ENCODE measurements around the gene TMPRSS13. TPM values are rescaled to one million over a fixed set of nuclear protein-coding genes. Genes with fewer than 3 reads are reported as not detected.

Gene TMPRSS13
- total RNA-seq, 1 experiment from 2014 or later = 0.50 TPM

DNA sequence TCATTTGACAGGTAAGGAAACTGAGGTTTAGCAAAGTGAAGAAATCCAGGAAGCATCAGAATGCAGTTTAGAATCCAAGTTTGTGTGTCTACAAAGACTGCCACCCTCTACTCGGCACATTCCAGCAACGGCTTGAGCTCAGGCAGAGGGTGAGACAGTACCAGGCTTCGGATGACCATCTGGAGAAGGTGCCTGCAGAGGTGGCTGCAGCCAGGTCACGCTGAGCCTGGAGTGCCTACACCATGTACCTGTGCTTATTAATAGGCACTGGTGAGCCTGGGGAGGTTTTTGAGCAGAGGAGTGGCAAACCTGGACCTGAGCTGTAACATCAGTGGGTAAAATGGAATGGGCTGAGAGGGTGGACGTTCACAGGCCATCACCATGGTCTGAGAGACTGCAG is 57.4 kb downstream of the TMPRSS13 start:
- no peaks in the 10 kb centered on the region for H4K20me1 ChIP-seq (ENCODE audit: control insufficient read depth, insufficient read depth, insufficient read length)

More for the DNA sequence above, 57.4 kb downstream of the TMPRSS13 start:
- Mint-ChIP-seq H3K27ac (peak overlapping the region in 2 of 3 experiments; percentile 12 to 23; a peak in 3 of 7 replicates), H3K27me3 (ENCODE audit: low read depth) (peaks cover 48% of the 10 kb centered on the region), H3K9me3 (no peaks in the 10 kb centered on the region), H3K4me1 (peaks cover 48 to 71% of the 10 kb centered on the region in 2 experiments), H3K36me3 (ENCODE audit: insufficient read depth in 1 of 3, low read depth in 3 of 3) (peaks cover 0 to 3% (median 2%) of the 10 kb centered on the region in 3 experiments; a peak in 1 of 7 replicates), H3K4me3 (no peak overlapping the region)
- Histone ChIP-seq H3K9ac (ENCODE audit: extremely low read depth, insufficient read length, low read length) (no peak overlapping the region), H3K18ac (ENCODE audit: insufficient read length, low read depth, low read length) (no peak overlapping the region), H3K14ac (ENCODE audit: insufficient read depth, low read length) (no peak overlapping the region), H3K56ac (ENCODE audit: insufficient read length, low read depth, low read length) (no peak overlapping the region), H3K9me3 (ENCODE audit: control insufficient read depth, low read depth, low read length) (no peaks in the 10 kb centered on the region), H2BK120ac (ENCODE audit: low read depth, low read length, poor library complexity, severe bottlenecking) (no peak overlapping the region), H3K4ac (ENCODE audit: low read depth, low read length) (no peak overlapping the region), H2BK20ac (ENCODE audit: low read depth, low read length, poor library complexity, severe bottlenecking) (no peak overlapping the region), H3K79me1 (ENCODE audit: insufficient read depth, low read depth, low read length, poor library complexity, severe bottlenecking) (no peaks in the 10 kb centered on the region), H3K27ac (ENCODE audit: insufficient read length, low read depth, low read length) (no peak overlapping the region), H3K4me1 (ENCODE audit: insufficient read depth, low read length) (peaks cover 10% of the 10 kb centered on the region; the same call in 1 of the 2 replicates), H2BK5ac (ENCODE audit: insufficient read length, low read length) (no peak overlapping the region), H4K8ac (replicated peaks; ENCODE audit: insufficient read length, low read depth, low read length) (no peak overlapping the region), H3K4me2 (ENCODE audit: insufficient read depth, insufficient read length, low read length) (no peak overlapping the region), H3K27me3 (ENCODE audit: insufficient read depth, low read length) (no peaks in the 10 kb centered on the region; the same call in 1 of the 2 replicates), H3K23me2 (ENCODE audit: insufficient read length, low read depth, low read length, poor library complexity, severe bottlenecking) (peaks cover 16% of the 10 kb centered on the region), H2BK12ac (ENCODE audit: insufficient read length, low read depth, low read length) (no peak overlapping the region), H2AFZ (ENCODE audit: low read length) (no peak overlapping the region), H2AK5ac (ENCODE audit: insufficient read length, low read length) (no peak overlapping the region), H2BK15ac (ENCODE audit: low read depth, low read length) (no peak overlapping the region), H4K91ac (ENCODE audit: insufficient read length, low read depth, low read length) (no peak overlapping the region), H4K5ac (ENCODE audit: insufficient read length, low read depth, low read length) (no peak overlapping the region), H3T11ph (ENCODE audit: low read length) (no peak overlapping the region), H3K23ac (ENCODE audit: insufficient read length, low read depth, low read length) (no peak overlapping the region), H3K79me2 (ENCODE audit: insufficient read depth, low read length) (no peaks in the 10 kb centered on the region)
- WGBS (ENCODE audit: extremely low coverage, insufficient read length, low lambda C conversion rate) = no CpG with 5 or more reads among the region's 5 CpGs
- no peak for DNase-seq
- TF ChIP-seq CTCF (conservative IDR thresholded peaks at IDR 0.05) = no peak
